GM12864 (cell line): ENCODE measurements around the gene C9orf153.
"Not testable (repeated sequence)": the region's sequence is repeated elsewhere in the genome, so short reads cannot be mapped to it uniquely, and the experiment has no call there.

ENCODE experiments used
- DNase-seq: peaks from one replicate; pipeline ENCODE4 v3.0.0-alpha.2; 2011; ENCODE audit warnings: low read depth
- H3K4me3 ChIP-seq: 2 replicates; pipeline ENCODE4 v1.5.1; 2011; ENCODE audit warnings: mild to moderate bottlenecking, low read depth, low read length, control low read depth
- CTCF ChIP-seq: IDR thresholded peaks from 2 replicates; pipeline ENCODE4 v1.5.1; 2011; ENCODE audit warnings: low read depth, mild to moderate bottlenecking, moderate library complexity, low read length, control low read depth, inconsistent platforms; ENCODE audit errors: missing control alignments

Gene C9orf153

GRCh38 chr9:86259557-86259956 lies at the start of gene C9orf153:
C9orf153 (minus strand) TSS chr9:86259657; CDS start chr9:86229603, 30,054 bp downstream.
- H3K4me3 ChIP-seq, result no peak within 1 kb of the TSS
- DNase-seq, result no peak
- TF ChIP-seq CTCF, result no peak

GRCh38 chr9:86308687-86309086 lies 49.2 kb upstream of the C9orf153 start:
- TF ChIP-seq CTCF, result no peak
- DNase-seq, result no peak

GRCh38 chr9:86304236-86304730 lies 44.8 kb upstream of the C9orf153 start:
- no peak for DNase-seq
- H3K4me3 ChIP-seq, result no peak overlapping the region
- no peak for TF ChIP-seq CTCF

More at GRCh38 chr9:86308687-86309086, 49.2 kb upstream of the C9orf153 start:
- no peak overlapping the region for H3K4me3 ChIP-seq

GRCh38 chr9:86303316-86303975 lies 44.0 kb upstream of the C9orf153 start:
- no peak overlapping the region for H3K4me3 ChIP-seq
- DNase-seq, result no peak
- TF ChIP-seq CTCF, result no peak

- DNase-seq, result no peak
- H3K4me3 ChIP-seq, result no peak overlapping the region
- no peak for TF ChIP-seq CTCF
Observed at GRCh38 chr9:86301686-86302085, 42.2 kb upstream of the C9orf153 start.

GRCh38 chr9:86300701-86301100 lies 41.2 kb upstream of the C9orf153 start:
- no peak overlapping the region for H3K4me3 ChIP-seq
- DNase-seq, result no peak
- TF ChIP-seq CTCF, result no peak

GRCh38 chr9:86298873-86299272 lies 39.4 kb upstream of the C9orf153 start:
- DNase-seq, result no peak
- no peak overlapping the region for H3K4me3 ChIP-seq
- TF ChIP-seq CTCF, result no peak

GRCh38 chr9:86290341-86290740 lies 30.9 kb upstream of the C9orf153 start:
- not testable (repeated sequence) for H3K4me3 ChIP-seq, DNase-seq
